ENCODE results near the gene AGPAT3.

The AGPAT3 gene

DNA sequence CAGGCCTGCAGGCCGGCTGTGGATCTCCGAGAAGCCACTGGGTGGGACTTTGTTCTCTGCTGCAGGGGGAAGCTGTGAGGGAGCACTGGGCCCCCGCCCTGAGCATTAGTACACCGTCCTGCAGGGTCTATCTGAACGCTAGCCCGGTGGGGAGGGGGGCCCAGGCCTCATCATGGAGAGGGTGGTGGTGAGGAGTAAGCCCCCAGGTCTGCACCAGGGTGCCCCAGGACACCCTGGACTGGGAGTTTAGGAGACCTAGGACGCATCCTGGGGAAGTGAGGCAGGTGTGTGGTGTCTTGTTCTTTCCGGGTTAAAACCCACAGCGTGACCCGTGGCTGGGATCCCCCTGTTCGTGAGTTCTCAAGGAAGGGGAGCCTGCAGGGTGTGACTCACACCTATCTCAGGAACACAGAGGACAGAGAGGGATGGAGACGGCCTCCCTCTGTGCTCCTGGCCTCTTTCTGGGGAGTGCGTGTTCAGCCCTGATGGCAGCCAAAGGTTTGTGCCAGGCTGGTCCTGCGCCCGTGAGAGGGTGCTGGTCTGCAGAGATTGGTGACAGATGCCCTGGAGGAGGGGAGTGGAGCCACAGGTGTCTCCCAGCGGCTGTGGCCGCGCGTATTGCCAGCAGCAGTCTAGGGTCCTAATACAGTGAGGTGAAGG lies 44.8 kb downstream of the AGPAT3 start:
- DNase-seq: no peak

DNA sequence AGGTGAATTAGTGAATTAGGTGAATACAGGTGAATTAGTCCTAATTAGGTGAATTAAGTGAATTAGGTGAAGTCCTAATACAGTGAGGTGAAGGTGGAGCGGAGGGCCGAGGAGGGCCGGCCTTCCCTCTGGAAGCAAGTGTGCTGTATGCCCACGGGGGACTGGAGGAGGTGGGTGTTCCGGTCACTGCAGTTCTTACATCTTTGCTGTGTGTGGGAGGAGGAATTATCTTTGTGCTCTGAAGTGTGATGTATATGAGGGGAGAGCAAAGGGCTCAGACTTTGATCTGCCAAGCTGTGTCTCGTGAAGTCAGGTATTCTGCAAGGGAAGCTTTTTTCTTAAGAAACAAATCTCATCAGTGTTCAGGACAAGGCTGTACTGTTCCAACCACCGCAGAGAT lies 45.4 kb downstream of the AGPAT3 start:
- DNase-seq: no peak

DNA sequence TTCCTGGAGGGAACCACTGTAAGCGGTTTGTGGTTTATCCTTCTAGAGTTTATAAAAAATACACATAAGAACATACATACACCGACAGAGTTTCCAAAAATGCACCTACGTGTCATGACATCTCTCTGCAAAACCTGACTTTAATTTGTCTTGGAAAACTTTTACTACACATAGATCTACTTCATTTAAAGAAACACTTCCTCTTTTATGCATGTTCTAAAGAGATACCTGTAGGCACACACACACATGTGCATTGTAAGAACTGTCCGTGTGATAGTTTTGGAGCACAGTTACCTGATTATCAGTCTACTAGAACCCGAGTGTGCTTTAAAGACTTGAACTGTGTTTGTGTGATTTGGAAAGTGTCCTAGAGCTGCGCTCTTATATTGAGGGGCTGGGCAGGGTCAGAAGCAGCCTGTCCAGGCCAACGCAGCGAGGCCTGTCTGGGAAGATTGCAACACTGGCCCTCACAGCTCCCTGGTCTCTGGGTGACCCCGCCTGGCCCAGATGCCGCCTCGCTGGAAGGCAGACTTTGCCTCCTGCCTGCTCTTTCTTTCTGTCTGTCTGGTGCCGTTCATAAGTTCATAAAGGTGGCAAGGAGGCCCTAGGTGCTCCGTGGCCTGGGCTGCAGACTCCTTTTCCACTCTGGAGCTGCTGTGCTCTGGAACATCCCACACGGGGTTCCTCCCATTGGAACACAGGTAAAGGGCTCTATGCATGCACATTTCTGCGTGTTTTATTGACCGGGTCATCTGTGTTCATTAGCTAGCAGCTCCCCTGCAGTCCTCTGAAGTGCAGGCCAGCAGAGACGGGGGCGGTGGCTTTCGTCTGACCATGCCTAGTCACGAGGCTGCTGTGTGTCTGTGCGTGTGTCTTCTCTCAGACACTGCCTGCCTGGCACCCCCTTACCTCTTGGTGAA lies 46.3 kb downstream of the AGPAT3 start:
- DNase-seq: no peak

DNA sequence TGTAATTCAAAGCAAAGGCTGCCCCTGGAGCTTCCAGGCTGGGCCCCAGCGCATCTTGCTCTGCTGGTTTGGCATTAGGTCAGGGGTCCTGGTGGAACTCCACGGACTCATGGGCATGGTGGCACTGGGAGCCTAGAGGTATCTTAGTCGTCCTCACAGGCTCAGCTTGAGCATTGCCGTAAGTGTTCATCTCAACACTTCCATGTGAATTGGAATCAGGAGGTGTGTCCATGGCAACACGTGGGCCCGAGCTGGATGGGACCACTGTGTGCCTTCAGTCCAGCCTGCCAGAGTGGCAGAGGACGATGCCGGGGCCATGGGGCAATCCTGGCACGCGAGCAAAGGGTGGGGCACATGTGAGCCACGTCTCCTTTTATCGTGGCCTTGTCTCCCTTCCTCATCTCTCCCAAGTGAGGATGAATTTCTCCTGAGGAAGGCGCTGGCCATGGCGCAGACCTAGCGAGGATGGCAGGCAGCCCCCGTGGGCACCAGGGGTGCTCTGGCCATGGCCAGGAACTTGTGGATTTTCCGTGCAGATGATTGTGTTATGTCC lies 47.0 kb downstream of the AGPAT3 start:
- DNase-seq: no peak

DNA sequence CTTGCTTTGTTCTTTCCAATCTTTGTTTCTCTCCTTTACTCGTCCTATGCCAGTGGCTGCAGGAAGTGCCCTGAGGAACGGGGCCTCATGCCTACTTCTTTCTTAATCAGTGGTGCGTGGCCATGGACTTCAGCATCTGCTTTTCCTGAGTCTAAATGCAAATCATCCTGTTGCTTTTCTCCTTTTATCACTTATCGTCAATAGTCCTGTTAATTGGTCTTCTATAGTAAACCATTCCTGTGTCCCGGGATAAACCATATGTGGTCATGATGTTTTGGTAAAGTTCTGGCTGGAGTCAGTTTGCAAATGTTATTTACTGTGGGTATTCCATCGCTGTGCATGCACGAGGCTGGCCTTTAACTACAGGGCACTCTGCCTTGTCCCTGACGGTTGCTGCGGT lies 47.5 kb downstream of the AGPAT3 start:
- DNase-seq: no peak

DNA sequence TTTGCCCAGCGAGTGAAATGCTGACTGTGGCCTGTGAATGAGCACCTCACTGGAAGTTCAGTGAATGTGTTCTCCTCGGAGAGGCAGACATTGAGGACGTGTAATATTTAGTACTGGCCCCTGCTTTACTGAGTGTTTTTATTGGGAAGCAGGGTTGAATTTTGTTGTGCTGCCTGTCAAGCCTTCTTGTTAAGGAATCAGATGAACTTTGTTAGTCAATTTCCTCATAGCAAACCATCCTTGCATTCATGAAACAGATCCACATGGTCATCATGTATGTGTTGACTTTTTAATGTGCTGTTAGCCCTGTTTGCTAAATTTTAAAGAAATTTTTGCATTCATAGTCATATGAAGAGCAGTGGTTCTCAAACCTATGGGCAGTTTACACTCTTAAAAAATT lies 47.9 kb downstream of the AGPAT3 start:
- no peak for DNase-seq

DNA sequence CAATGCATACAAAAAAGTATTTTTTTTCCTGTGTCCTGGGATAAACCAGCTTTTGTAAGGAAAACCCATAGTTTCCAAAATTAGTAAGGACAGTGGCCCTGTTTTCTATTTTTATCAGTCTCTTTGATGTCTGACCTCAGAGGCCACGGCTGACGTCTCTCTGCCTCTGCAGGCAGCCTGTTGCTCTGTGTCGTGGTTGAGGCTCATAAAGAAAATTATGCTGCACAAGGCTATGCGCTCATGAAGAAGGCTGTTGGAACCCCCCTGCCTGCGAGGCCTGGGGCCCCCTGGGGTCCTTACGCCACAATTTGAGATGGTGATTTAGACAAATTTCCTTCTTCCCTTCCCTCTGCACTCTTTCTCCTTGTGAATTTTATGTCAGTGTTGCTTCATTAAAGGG lies 48.9 kb downstream of the AGPAT3 start:
- DNase-seq: no peak

DNA sequence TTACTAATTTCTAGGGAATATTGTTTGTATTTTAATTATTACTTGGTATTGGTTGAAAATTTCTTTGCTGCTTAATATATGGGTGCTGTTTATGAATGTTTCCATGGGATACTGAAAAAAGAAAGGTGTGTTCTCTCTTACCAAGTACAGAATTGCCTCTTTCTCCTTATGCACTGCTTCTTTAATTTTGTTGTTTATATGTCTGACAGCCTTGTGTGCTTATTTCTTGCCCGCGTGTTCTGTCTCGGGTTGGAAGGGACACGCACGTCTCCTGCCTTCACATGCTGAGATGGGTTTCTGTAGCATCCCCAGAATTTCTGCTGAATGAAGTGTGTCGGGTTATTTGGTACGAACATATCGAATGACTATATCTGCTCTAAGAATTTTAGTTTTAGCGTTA lies 51.1 kb downstream of the AGPAT3 start:
- DNase-seq: no peak

DNA sequence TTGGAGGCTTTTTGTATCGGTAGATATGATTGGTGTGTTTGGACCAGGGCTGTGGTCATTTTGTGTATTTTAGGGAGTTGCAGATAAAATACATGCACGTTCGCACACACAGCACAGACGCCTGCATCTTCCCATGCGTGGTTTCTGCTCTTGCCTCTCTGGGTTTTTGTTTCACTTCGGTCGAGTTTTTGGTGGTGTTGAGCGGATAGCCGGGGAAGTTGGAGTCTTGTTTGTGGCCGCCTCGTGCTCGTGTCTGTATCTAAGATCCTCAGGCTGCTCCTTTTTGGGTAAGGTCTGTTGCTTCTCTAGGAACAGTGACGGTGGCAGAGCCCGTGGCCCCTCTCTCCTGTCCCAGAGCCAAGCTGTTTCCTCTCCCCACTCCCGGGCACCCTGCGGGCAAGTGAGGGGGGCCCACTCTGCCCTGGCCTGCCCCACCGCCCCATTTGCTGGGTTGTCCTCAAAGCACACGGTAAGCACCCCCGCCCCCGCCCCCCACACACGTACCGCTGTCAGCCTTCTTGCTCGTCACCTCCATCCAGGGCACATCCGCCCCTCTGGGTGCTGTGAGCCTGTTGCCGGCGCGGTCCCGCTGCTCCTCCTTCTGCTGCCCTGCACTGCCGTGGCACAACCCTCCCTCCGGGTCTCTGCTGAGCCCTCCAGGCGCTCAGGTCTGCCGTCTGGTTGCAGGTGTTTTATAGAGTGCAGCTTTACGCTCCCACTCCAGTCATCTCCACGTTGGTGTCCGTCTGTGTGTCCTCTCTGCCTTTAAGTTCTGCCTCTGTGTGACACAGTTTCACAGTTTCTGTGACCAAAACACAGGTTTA lies 51.9 kb downstream of the AGPAT3 start:
- no peak for DNase-seq

DNA sequence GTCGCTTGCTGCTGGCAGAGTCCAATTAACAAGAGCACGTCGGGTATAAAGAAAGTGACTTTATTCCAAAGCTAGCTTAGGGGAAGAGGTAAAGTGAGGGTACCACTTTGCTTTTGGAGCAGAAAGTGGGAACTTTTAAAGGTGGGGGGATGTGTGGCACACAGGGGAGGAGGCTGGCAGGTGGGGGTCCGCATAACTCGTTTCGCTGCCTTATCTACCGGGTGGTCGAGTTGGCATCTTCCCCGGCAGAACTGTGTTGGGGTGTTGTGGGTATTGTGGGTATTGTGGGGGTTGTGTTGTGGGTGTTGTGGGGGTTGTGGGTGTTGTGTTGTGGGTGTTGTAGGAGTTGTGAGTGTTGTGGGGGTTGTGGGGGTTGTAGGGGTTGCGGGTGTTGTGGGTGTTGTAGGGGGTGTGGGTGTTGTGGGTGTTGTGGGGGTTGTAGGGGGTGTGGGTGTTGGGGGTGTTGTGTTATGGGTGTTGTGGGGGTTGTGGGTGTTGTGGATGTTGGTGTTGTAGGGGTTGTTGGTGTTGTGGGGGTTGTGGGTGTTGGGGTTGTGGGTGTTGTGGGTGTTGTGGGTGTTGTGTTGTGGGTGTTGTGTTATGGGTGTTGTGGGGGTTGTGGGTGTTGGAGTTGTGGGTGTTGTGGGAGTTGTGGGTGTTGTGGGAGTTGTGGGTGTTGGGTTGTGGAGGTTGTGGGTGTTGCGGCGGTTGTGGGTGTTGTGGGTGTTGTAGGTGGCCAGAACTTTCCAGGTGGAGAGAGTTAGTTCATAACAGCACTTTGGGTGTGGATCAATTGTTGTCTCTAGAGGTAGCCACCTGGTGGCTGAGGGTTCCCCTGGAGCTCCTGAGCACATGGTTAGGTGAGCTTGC lies 52.7 kb downstream of the AGPAT3 start:
- DNase-seq: no peak

DNA sequence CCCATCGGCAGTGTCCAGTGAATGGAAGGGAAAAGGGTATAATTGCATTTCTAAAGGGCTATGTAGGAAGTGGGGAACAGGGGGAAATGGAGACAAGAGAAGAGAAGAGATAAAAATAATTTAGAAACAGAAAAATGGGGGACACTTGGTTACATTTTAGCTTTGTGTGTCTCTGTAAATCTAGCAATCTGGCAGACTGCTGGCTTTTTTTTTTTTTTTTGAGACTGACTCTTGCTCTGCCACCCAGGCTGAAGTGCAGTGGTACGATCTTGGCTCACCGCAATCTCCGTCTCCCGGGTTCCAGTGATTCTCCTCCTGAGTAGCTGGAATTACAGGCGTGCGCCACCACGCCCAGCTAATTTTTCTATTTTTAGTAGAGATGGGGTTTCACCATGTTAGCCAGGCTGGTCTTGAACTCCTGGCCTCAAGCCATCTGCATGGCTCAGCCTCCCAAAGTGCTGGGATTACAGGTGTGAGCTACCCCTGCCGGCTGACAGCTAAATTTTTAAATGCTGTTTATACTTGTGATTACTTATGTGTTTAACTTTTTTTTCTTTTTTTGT lies 53.4 kb downstream of the AGPAT3 start:
- DNase-seq: no peak

DNA sequence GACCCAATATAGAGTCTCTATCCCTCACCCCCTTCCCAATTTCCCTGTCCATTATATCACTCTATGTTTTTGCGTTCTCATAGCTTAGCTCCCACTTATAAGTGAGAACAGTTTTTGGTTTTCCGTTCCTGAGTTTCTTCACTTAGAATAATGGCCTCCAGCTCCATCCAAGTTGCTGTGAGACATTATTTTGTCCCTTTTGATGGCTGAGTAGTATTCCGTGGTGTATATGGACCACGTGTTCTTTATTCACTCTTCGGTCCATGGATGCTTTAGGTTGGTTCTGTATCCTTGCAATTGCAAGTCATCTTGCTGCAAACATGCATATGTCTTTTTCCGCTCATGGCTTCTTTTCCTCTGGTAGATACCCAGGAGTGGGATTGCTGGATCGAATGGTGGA lies 54.3 kb downstream of the AGPAT3 start:
- no peak for DNase-seq

DNA sequence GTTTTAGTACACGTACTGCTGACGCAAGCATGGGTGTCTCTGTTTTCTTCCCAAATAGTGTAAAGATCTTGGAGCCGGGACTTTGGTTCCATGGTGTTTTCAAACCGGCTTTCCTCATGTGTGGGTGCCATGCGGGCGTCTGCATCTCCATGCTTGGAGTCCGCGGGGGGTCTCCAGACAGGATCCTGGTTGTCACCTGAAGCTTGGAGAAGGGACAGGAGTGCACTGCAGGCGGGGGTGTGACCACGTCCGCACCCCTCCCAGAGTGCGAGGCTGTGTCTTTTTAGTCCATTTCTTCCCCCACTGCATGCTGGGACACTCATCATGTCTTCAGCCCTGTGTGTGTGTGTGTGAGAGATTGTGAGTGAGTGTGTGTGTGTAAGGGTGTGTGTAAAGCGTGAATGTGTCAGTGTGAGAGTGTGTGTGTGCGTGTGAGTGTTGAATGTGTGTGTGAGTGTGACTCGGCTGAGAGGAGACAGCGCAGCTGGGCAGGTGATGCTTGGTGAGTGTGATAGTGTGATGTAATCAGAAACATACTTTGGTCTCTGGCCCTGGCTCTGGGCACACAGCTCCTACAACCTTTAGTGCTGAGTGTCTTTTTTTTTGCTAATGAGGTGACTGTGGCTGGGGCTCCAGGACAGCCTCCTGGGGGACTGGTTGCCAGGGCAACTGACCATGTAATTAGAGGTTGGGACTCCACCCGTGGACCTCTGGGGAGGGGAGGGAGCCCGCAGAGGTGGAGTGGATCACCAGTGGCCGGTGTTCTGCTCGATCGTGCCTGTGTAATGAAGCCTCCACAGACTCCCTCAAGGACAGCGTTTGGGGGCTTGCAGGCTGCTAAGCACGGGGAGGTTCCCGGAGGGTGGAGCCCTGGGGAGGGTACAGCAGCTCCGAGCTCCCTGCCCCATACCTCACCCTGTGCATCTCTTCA lies 55.1 kb downstream of the AGPAT3 start:
- DNase-seq: no peak

DNA sequence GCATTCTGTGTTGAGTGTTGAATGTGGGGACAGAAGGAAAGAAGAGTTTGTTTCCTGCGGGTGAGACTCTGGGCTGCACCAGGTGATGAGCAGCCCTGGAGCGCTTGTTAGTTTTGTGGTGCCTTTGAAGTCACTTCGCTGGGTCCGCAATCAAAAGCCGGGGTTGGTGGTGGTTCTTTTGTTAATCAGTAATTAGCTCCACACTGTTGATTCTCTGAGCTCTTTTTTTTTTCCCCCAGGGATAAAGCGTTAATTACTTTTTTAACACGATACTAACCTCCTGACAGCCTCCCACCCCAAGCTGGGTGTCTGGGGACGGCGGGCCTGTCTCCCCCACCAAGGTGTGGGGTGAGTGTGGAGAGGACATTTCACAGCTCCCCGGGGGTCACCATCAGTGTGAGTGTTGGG lies 56.6 kb downstream of the AGPAT3 start:
- no peak for DNase-seq

DNA sequence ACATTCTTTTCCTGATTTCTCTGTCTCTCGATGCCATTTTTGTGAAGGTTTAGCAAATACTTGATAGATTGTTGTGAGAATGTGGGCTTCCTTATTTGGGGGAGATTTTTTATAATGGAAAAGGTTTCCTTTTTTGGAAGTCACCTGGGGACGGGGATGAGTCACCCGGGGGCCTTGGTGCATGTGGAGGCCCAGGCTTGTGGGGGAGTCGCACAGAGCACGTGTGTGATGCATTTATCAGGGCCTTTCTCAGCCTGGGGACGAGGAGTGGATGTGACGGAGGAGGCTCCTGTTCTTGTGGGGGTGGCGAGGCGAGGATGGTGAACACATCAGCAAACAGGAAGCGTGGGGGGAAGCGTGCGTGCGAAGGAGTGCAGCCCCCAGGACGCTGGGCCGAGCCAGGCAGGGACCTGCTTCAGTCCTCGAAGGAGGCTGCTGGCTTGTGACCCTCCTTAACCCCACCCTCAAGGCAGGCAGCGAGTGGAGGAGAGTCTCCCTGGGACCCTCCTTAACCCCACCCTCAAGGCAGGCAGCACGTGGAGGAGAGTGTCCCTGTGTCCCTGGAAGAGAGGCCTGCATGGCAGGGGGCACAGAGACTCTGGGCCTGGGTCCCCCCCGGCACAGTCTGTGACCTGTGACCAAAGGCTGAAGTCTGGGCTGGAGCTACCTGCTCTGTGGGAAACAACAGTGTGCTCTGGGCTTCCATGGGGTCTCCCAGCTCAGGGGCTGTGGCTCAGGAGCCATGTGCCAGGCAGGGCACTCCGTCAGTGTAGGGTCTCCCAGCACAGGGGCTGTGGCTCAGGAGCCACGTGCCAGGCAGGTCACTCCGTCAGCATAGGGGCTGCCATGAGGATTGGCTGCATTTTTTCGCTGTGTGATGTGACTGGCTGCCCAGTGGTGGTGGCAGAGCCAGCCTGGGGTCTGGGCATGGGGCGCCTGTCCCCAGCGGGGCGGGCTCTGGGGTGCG lies 57.2 kb downstream of the AGPAT3 start:
- no peak for DNase-seq

DNA sequence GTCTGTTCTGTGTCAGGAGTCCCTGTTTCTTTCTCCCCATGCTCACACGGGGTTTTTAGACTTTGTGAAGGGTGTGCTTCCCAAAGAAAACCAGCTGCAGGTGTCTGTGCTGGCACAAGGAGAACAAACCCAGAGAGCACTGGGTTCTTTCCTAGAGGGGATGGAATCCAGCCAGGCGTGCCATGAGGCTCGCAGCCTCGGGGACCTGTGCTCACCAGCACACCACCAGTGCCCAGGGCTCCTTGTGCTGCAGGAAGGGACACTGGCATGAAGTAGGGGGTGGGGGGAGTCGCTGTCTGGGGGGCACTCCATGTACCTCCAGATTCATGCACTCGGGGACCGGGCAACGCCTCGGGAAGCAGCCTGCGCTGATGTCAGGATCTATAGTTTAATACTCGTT lies 57.9 kb downstream of the AGPAT3 start:
- no peak for DNase-seq

DNA sequence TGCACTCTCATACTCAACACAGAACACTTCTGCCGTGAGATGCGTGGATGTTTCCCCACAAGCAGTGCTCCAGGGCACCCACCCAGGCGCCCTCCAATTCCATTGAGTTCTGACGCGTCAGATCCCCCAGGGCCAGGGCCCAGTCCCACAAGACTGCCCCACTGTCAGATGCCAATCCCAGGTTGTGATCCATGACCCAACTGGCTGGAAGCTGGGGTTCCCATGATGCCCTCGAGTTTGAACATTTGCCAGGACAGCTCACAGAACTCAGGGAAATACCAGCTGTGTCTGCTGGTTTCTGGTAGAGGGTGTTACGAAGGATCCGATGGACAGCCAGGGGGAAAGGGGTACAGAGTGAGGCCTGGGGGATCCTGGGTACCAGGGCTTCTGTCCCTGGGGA lies 58.4 kb downstream of the AGPAT3 start:
- DNase-seq: no peak

DNA sequence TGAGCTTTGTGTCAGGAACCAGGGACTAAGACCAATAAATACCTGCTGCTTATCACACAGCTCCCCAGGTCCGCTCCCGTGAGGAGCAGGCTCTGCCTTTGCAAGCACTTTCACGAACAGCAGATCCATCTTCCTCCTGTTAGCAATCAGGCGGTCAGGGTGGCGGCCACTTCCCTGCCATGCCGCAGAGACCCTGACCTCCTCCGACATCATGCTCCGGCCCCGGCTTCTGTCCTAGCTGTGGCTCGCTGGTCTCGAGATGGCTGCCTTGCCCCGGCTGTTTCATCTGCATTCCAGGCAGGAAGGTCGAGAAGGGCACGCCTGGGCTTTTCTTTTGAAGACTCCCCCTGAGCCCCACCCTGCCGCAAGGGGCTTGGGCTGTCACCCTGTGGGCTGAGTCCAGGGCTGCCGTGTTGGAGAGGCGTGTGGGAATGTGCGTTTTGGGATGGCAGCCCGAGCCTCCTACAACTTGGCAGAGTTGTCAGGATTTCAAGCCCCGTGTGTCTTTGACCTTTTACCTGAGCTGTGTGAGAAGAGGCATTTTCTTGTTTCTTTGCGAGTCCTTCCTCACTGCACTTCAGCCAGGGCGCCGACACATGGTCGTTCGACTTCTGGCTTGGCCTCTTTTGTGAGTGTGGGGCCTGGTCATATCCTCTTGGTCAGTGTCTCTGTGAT lies 59.5 kb downstream of the AGPAT3 start:
- DNase-seq: no peak

DNA sequence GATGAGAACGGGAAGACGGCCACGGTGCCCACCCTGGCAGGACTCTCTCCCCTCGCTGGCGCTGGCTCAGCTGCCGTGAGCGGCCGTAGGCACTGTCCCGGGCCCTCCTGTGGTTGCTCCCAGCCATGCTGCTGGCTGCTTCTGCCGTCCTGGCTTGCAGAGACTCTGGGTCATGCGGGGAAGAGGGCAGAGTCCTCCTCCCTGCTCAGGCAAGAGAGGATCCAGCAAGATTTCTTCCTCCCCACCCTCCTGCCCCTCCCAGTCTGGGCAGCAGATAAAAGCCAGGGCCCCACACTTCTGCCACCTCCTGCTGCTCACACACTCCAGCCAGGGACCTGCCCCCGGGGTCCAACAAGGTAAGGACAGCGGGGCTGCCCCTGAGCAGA lies 60.1 kb downstream of the AGPAT3 start:
- no peak for DNase-seq

All from DMS153 (cell line).